ENCODE measurements around the gene OBSL1.

Gene OBSL1

GRCh38 chr2:219508444-219508734, 63.0 kb downstream of the OBSL1 start:
- no peak overlapping the region for H3K4me3 ChIP-seq (replicated peaks; ENCODE audit: low read depth, low read length)
- DNase-seq (ENCODE audit: extremely low read depth, low read depth), result no peak
- no peak for TF ChIP-seq CTCF (IDR thresholded peaks at IDR 0.05; ENCODE audit: low read depth, low read length, missing control alignments)

GRCh38 chr2:219507581-219508443, 63.5 kb downstream of the OBSL1 start:
- TF ChIP-seq CTCF (IDR thresholded peaks at IDR 0.05; ENCODE audit: low read depth, low read length, missing control alignments), result no peak
- no peak overlapping the region for H3K4me3 ChIP-seq (replicated peaks; ENCODE audit: low read depth, low read length)
- DNase-seq (ENCODE audit: extremely low read depth, low read depth), result no peak

- TF ChIP-seq CTCF (IDR thresholded peaks at IDR 0.05; ENCODE audit: low read depth, low read length, missing control alignments), result no peak
- DNase-seq (ENCODE audit: extremely low read depth, low read depth), result no peak
- no peak overlapping the region for H3K4me3 ChIP-seq (replicated peaks; ENCODE audit: low read depth, low read length)
These were observed 64.4 kb downstream of the OBSL1 start for GRCh38 chr2:219506802-219507526.

- no peak overlapping the region for H3K4me3 ChIP-seq (replicated peaks; ENCODE audit: low read depth, low read length)
These were observed 65.1 kb downstream of the OBSL1 start for GRCh38 chr2:219506153-219506801.

GRCh38 chr2:219505585-219505984, 65.8 kb downstream of the OBSL1 start:
- no peak for DNase-seq (ENCODE audit: extremely low read depth, low read depth)
- H3K4me3 ChIP-seq (replicated peaks; ENCODE audit: low read depth, low read length), result no peak overlapping the region
- TF ChIP-seq CTCF (IDR thresholded peaks at IDR 0.05; ENCODE audit: low read depth, low read length, missing control alignments), result no peak

More at GRCh38 chr2:219506153-219506801, 65.1 kb downstream of the OBSL1 start:
- no peak for TF ChIP-seq CTCF (IDR thresholded peaks at IDR 0.05; ENCODE audit: low read depth, low read length, missing control alignments)
- no peak for DNase-seq (ENCODE audit: extremely low read depth, low read depth)

- no peak for DNase-seq (ENCODE audit: extremely low read depth, low read depth)
- H3K4me3 ChIP-seq (replicated peaks; ENCODE audit: low read depth, low read length), result no peak overlapping the region
- TF ChIP-seq CTCF (IDR thresholded peaks at IDR 0.05; ENCODE audit: low read depth, low read length, missing control alignments), result no peak
These were observed 68.7 kb downstream of the OBSL1 start for GRCh38 chr2:219502618-219503017.
